ENCODE data around the gene ZNF70.

ZNF70 gene
- total RNA-seq = 14.5 to 16.9 reads per million in 2 donors

- DNase-seq = peak; percentile 81
Measured at GRCh38 chr22:23750714-23751440, at the start of gene ZNF70. TSS of gene ZNF70 (minus strand) at chr22:23751112. CDS start at chr22:23745140, 5,972 bp downstream.

DNA sequence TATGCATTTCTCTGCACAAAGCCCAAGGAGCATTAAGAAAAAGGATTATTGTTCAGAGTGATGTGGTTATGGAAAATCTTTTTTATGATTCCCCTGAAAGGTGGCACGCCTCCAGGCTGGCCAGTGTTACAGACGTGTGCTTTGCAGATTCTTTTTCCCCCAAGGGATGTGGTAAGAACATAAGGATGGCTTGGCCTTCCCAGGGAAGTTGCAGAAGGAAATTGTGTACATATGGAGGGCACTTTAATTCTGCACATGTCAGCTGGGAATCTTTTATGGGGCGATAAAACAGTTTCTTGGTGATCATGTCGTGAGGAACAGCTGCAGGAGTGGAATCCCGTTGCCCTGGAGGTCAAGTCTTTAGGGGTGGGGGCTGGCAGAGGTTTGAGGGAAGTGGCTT is 45.5 kb upstream of the ZNF70 start:
- DNase-seq = no peak

GRCh38 chr22:23793326-23793725 is 42.4 kb upstream of the ZNF70 start:
- DNase-seq = no peak

DNA sequence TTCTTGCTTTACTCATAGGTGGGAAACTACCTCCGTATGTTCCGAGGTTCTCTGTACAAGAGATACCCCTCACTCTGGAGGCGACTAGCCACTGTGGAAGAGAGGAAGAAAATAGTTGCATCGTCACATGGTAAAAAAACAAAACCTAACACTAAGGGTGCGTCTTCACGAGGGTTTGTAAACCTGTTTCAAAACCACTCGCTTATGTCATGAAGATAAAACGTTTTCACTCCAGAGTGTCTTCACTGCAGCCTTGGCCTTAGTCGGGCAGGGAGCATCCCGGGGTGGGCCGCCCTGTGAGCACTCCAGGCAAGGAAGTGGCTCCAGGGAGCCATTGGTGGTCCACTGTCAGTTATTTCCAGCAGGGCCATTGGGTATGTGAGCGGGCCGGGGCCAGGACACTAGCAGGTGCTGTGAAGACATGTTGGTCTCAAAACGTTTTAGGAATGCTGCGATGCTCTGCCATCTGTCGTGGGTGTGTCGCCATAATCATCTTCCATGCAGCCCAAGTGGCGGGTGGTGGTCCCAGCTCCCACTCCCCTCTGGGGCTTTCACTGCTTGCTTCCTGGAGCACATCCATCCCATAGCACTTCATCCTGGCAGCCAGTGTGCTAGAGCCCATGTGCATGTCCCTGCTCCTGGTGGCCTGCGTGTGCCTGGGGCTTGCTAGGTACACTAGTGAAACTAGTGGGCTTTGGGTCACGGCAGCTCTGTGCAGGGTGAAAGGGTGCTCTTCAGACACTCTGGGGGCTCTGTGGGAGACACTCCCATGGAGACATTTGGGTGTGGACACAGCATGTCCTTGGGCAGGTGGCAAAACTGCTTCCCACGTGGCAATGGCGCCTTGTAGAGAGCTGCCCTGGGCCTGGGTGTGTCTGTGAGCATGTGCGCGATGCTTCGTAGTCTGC is 41.1 kb upstream of the ZNF70 start:
- no peak for DNase-seq

DNA sequence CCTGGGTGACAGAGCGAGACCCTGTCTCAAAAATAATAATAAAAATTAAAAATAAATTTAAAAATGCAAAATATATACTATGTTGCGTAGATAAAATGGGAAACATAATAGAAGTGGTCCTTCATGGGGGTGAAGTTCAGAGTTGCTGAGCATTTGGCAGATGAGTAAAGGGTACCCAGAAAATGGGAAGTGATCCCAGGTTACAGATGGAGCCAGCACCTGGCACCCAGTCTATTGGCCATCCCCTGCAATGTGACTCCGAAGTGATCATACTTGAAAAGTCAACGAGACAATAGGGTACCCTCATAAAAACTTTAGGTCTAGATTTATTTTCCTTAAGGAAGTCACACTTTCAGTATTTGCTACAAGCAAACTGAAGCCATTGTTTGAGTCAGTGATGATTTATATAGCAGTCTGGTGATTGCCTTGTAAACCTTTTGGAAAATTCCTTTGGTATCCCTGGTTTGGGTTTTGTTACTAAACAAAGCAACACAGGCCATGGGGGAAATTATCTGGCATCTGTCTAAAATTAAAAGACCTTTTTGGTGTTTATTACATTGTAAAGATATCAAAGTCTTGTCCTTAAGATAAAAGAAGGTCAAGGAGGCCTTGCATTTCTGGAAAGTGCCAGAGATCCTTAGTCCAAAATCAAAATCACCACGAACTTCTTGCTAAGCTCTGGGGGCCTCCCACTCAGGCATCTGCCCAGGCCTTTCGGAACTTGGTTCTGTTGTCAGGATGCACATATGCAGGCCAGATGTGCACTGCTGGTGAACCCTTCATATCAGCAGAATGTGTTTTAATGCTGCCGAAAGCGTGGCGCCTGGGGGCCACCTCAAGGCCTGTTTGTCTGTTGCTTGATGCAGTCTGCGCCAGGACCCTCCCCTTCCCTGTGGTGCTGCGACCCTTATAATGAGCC is 40.2 kb upstream of the ZNF70 start:
- no peak for DNase-seq

GRCh38 chr22:23789638-23790037 is 38.7 kb upstream of the ZNF70 start:
- no peak for DNase-seq

- DNase-seq = no peak
Measured at GRCh38 chr22:23789121-23789520, 38.2 kb upstream of the ZNF70 start.

DNA sequence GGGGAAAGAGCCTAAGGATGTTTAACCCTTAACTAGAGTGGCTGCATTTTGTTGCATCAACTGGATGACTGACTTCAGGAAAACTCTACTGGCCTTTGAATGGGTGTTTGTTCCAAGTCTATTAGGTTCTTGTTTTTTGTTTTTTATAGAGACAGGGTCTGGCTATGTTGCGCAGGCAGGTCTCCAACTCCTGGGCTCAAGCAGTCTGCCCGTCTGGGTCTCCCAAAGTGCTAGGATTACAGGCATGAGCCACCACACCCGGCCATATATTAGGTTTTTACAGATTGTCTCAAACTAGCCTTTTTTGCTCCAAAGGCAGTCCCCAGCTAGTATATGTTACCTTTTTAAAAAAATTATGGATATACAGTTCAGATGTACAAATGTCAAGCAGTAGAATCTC is 37.0 kb upstream of the ZNF70 start:
- DNase-seq = no peak

- no peak for DNase-seq
Measured at GRCh38 chr22:23787600-23787896, 36.6 kb upstream of the ZNF70 start.

GRCh38 chr22:23786752-23787599 is 36.1 kb upstream of the ZNF70 start, which contains the start of gene SMARCB1:
TSS of gene SMARCB1 (plus strand) at chr22:23786966. CDS start at chr22:23787170, 204 bp downstream.
- peak; percentile 89 for DNase-seq

GRCh38 chr22:23786261-23786710 is 35.4 kb upstream of the ZNF70 start:
- no peak for DNase-seq

DNA sequence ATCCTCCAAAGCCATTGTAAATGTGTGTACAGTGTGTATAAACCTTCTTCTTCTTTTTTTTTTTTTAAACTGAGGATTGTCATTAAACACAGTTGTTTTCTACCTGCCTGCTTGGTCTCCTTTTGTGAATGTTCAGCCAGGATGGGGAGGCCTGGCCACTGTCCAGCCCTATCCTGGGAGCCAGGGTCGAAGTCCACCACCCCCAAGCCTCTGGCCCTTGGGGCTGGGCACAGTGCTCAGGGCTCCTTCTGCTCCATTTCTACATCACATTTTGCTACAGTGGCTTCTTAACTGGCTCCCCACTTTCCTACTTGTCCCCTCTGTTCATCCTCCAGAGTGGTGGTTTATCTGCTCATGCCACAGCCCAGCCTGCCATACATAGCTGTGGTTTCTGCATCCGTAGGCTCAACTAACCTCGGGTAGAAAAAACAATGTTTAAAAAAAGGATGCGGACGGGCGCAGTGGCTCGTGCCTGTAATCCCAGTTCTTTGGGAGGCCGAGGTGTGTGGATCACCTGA is 33.4 kb upstream of the ZNF70 start:
- DNase-seq = no peak

- DNase-seq = no peak
Measured at GRCh38 chr22:23783265-23784150, 32.6 kb upstream of the ZNF70 start.

DNA sequence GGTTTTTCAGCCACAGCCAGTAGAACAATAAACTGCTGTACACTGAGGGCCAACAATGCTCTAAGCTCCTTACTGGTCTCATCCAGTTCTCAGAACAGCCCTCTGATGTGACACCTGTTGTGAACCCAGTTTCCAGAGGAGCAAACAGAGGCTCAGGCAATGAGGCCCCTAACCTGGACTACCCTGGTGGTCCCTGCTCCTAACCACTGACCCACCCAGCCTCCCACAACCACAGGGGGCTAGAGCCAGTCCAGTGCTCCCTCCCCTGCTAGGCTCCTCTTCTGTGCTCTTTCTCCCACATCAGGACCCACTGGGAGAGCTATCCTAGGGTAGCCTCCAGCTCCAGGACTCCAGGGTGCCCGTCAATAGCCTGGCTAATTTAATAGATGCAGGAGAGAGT is 31.8 kb upstream of the ZNF70 start:
- no peak for DNase-seq

DNA sequence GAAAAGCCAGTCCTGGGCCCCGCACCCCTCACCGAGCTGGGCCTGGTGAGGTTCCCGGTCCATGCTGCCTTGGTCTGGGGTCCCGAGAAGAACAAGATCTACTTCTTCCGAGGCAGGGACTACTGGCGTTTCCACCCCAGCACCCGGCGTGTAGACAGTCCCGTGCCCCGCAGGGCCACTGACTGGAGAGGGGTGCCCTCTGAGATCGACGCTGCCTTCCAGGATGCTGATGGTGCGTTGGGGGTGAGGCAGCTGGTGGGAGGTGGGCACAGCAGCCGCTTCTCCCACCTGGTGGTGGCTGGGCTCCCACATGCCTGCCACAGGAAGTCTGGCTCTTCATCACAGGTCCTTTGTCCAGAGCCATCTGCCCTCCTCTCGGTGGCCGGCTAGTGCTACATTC is 31.3 kb upstream of the ZNF70 start:
- DNase-seq = no peak

DNA sequence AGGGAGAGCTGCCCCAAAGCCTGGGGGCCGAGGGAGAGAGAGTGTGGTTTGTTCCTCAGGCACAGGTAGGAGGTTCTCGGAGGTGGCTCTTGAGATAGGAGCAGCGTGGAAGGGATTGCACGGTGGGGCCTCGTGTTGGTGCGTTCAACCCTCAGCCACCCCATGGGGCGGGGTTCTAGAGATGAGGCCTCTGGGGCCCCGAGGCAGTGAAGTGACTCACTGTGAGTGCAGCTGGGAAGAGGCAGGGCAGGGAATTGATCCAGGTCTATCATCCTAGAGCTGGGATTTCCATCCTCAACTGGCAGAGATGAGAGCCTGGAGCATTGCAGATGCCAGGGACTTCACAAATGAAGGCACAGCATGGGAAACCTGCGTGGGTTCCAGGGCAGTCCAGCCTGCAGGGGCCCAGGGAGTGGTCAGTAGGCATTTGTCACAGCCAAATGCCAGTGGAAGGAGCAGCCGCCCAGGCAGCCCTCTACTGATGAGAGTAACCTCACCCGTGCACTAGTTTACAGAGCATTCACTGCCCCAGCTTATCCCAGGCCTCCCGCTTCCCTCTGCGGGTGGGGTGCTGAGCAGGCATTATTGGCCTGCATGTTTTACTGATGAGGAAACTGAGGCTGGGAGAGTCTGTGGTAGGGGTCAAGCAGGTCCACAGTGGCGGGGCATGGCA is 30.7 kb upstream of the ZNF70 start:
- no peak for DNase-seq

- DNase-seq = no peak
Measured at GRCh38 chr22:23781065-23781464, 30.2 kb upstream of the ZNF70 start.

DNA sequence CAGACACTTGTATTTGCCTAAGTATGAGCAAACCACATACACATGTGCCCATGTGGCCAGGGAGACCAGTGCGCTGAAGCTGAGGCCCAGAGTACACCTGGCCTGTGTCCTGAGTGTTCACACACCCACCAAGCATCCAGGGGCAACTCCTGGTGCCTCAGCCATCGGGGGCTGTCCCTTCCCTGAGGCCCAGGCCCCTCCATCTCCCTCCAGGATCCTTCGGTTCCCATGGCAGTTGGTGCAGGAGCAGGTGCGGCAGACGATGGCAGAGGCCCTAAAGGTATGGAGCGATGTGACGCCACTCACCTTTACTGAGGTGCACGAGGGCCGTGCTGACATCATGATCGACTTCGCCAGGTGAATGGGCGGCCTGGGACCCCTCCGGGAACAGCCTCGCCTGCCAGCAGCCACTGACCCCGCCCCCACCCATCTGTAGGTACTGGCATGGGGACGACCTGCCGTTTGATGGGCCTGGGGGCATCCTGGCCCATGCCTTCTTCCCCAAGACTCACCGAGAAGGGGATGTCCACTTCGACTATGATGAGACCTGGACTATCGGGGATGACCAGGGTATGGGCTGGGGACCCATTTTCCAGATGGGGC is 29.3 kb upstream of the ZNF70 start:
- no peak for DNase-seq

DNA sequence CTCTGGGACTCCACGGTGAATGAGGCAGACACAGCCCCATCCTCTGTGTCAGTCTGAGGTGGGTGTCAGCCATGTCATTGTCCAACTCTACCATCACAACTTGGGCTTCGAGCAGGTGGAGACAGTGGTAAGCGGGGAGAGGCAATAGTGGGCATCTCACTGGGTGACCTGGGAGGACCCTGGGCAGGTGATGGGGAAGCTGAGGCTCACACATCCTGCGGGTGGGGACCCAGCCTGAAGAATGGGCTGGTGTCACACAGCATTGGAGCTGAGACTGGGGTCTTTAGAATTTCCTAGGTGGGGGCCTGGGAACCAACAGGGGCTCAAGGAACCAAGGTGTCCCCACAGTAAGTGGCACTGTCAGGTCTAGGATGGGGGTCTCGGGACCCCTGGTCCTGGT is 28.8 kb upstream of the ZNF70 start:
- no peak for DNase-seq

DNA sequence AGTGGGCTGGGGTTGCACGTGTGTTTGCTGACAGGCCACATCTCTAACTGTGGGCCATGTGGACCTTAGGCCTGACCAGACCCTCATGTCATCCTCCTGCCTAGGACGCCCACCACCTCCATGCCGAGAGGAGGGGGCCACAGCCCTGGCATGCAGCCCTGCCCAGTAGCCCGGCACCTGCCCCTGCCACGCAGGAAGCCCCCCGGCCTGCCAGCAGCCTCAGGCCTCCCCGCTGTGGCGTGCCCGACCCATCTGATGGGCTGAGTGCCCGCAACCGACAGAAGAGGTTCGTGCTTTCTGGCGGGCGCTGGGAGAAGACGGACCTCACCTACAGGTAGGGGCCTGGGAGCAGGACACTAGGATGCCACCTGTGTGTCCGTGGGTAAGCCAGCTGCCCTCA is 28.2 kb upstream of the ZNF70 start:
- no peak for DNase-seq

All from activated gamma-delta T cell (primary cell).